Parathyroid adenoma (tissue), 2 donors: ENCODE measurements around the gene MRPL42.

Experiments
- H2AFZ ChIP-seq: fragments of 300-600 bp; sonication (generic); one replicate; pipeline ENCODE4 v1.7.0; 2017; ENCODE audit warnings: antibody characterized with exemption, mild to moderate bottlenecking
- H3K27ac ChIP-seq: fragments of 300-600 bp; sonication (generic); one replicate; pipeline ENCODE4 v1.7.0; 2017
- H3K27me3 ChIP-seq: fragments of 300-600 bp; sonication (generic); one replicate; pipeline ENCODE4 v1.7.0; 2017; ENCODE audit warnings: low read length; ENCODE audit not compliant: control insufficient read depth, insufficient read depth
- H3K36me3 ChIP-seq: fragments of 300-600 bp; sonication (generic); one replicate; pipeline ENCODE4 v1.7.0; 2017; ENCODE audit warnings: low read length; ENCODE audit not compliant: control insufficient read depth, insufficient read depth
- H3K4me1 ChIP-seq: fragments of 300-600 bp; sonication (generic); one replicate; pipeline ENCODE4 v1.7.0; 2017; ENCODE audit warnings: control low read depth
- H3K4me2 ChIP-seq: fragments of 300-600 bp; sonication (generic); one replicate; pipeline ENCODE4 v1.7.0; 2017; ENCODE audit warnings: low read length
- H3K4me3 ChIP-seq: fragments of 300-600 bp; sonication (generic); one replicate; pipeline ENCODE4 v1.7.0; 2017; ENCODE audit warnings: low read depth, low read length
- H3K79me2 ChIP-seq: fragments of 300-600 bp; sonication (generic); one replicate; pipeline ENCODE4 v1.7.0; 2017; ENCODE audit warnings: control low read depth
- H3K9ac ChIP-seq: fragments of 300-600 bp; sonication (generic); one replicate; pipeline ENCODE4 v1.7.0; 2017; ENCODE audit warnings: mild to moderate bottlenecking
- H3K9me3 ChIP-seq: fragments of 300-600 bp; sonication (generic); one replicate; pipeline ENCODE4 v1.7.0; 2017; ENCODE audit warnings: low read length; ENCODE audit not compliant: control insufficient read depth
- CTCF ChIP-seq: fragments of 300-600 bp; sonication (generic); IDR thresholded peaks from one replicate; pipeline ENCODE4 v1.7.0; 2017; ENCODE audit warnings: antibody characterized with exemption, mild to moderate bottlenecking
- donor health status: primary hyperparathyroidism.

MRPL42 gene

GRCh38 chr12:93425736-93426411, 41.4 kb upstream of the MRPL42 start:
- H3K36me3 ChIP-seq: no peaks in the 10 kb centered on the region
- no peak overlapping the region for H3K4me3 ChIP-seq
- no peak for TF ChIP-seq CTCF
- peaks cover 33% of the 10 kb centered on the region for H3K79me2 ChIP-seq
- H3K4me1 ChIP-seq: peaks cover 32% of the 10 kb centered on the region
- no peak overlapping the region for H3K27ac ChIP-seq
- H3K4me2 ChIP-seq: peak overlapping the region; percentile 13
- H3K9ac ChIP-seq: no peak overlapping the region
- no peaks in the 10 kb centered on the region for H3K27me3 ChIP-seq
- H3K9me3 ChIP-seq: no peaks in the 10 kb centered on the region
- no peak overlapping the region for H2AFZ ChIP-seq

- Histone ChIP-seq H3K9ac (no peak overlapping the region), H3K4me1 (peaks cover 32% of the 10 kb centered on the region), H3K27me3 (no peaks in the 10 kb centered on the region), H2AFZ (no peak overlapping the region), H3K79me2 (peaks cover 38% of the 10 kb centered on the region), H3K9me3 (no peaks in the 10 kb centered on the region), H3K27ac (peak overlapping the region; percentile 30), H3K4me2 (peak overlapping the region; percentile 13), H3K36me3 (no peaks in the 10 kb centered on the region), H3K4me3 (no peak overlapping the region)
- no peak for TF ChIP-seq CTCF
Observed at GRCh38 chr12:93426412-93426805, 40.9 kb upstream of the MRPL42 start.

- Histone ChIP-seq H2AFZ (no peak overlapping the region), H3K27ac (peak overlapping the region; percentile 25)
Observed at GRCh38 chr12:93427779-93428564, 39.3 kb upstream of the MRPL42 start.

GRCh38 chr12:93429448-93429847, 37.9 kb upstream of the MRPL42 start:
- Histone ChIP-seq H3K27me3 (no peaks in the 10 kb centered on the region), H3K79me2 (peaks cover 50% of the 10 kb centered on the region), H3K9me3 (no peaks in the 10 kb centered on the region), H3K4me3 (no peak overlapping the region), H3K9ac (no peak overlapping the region), H3K27ac (no peak overlapping the region), H3K36me3 (no peaks in the 10 kb centered on the region), H3K4me1 (peaks cover 30% of the 10 kb centered on the region), H3K4me2 (no peak overlapping the region), H2AFZ (no peak overlapping the region)
- TF ChIP-seq CTCF: no peak

More at GRCh38 chr12:93427779-93428564, 39.3 kb upstream of the MRPL42 start:
- Histone ChIP-seq H3K9me3 (no peaks in the 10 kb centered on the region), H3K4me1 (peaks cover 32% of the 10 kb centered on the region), H3K36me3 (no peaks in the 10 kb centered on the region), H3K4me2 (no peak overlapping the region), H3K9ac (no peak overlapping the region), H3K4me3 (no peak overlapping the region), H3K79me2 (peaks cover 47% of the 10 kb centered on the region), H3K27me3 (no peaks in the 10 kb centered on the region)
- TF ChIP-seq CTCF: no peak
